Activated CD4-positive, alpha-beta T cell treated with anti-CD3 and anti-CD28 coated beads for 36 hours (primary cell): ENCODE measurements around the gene PCDHGC3. TPM values are rescaled to one million over a fixed set of nuclear protein-coding genes. Genes with fewer than 3 reads are reported as not detected.

ENCODE experiments used
- ATAC-seq: fragments of 200-7000 bp; cut with Tn5 transposase; one replicate; pipeline ENCODE4 v1.10.0; 2021; ENCODE audit warnings: mild to moderate bottlenecking, moderate library complexity
- CTCF ChIA-PET: fragments of 350-600 bp; sonication (Branson Sonifier 250); formaldehyde crosslinking; loops from one replicate; lab custom pipeline; 2021; ENCODE audit warnings: antibody characterized with exemption; lab: Charles Lee
- POLR2A ChIA-PET: fragments of 350-600 bp; sonication (Branson Sonifier 250); formaldehyde crosslinking; loops from one replicate; lab custom pipeline; 2021; ENCODE audit warnings: antibody characterized with exemption, inconsistent platforms; lab: Charles Lee
- DNase-seq: peaks from one replicate; pipeline ENCODE4 v3.0.0-alpha.2; 2020
- H3K27ac Mint-ChIP-seq: one replicate; pipeline ENCODE4 v1.8.0; 2021; ENCODE audit warnings: mixed read lengths
- H3K27me3 Mint-ChIP-seq: one replicate; pipeline ENCODE4 v1.8.0; 2021; ENCODE audit warnings: mixed read lengths
- H3K36me3 Mint-ChIP-seq: one replicate; pipeline ENCODE4 v1.8.0; 2021; ENCODE audit warnings: low read depth, mixed read lengths
- H3K4me1 Mint-ChIP-seq: one replicate; pipeline ENCODE4 v1.8.0; 2021; ENCODE audit warnings: mixed read lengths
- H3K4me3 Mint-ChIP-seq: one replicate; pipeline ENCODE4 v1.8.0; 2021; ENCODE audit warnings: mild to moderate bottlenecking, moderate library complexity, mixed read lengths
- H3K9me3 Mint-ChIP-seq: one replicate; pipeline ENCODE4 v1.8.0; 2021; ENCODE audit warnings: low read depth, mixed read lengths
- intact Hi-C, 2 experiments: fragments of 100-400 bp; cut with DNase I in 1 of 2; cut with micrococcal nuclease in 1 of 2; formaldehyde crosslinking; loops; one replicate each; pipeline versions ENCODE4 v1.14.2 to v1.15.1; 2022 to 2024; cut with DNase I, micrococcal nuclease
- total RNA-seq, 2 experiments: library from RNA; stranded (reverse); gene quantifications; one replicate each; pipeline ENCODE4 v1.2.3, GENCODE V29; 2021

Gene PCDHGC3
- total RNA-seq, 2 experiments from 2014 or later: 0.16 to 0.34 TPM

DNA sequence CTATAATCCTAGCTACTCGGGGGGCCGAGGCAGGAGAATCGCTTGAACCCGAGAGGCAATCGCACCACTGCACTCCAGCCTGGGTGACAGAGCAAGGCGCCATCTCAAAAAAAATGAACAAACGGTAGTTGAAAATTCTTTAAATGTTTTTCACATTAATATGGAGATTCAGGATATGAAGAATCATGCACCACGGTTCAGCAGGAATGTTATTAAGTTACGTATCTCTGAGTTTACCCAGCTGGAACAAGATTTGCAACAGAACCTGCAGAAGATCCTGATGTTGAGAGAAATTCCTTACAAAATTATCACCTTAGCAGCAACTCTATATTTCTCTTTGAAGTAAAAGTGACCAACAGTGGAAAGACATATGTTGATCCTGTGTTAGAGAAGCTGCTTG is 35.4 kb upstream of the PCDHGC3 start:
- peaks cover 7% of the 10 kb centered on the region for H3K9me3 Mint-ChIP-seq
- H3K36me3 Mint-ChIP-seq: no peaks in the 10 kb centered on the region
- intact Hi-C loops: no loop called here
- H3K4me3 Mint-ChIP-seq: no peak overlapping the region
- no peak for ATAC-seq
- DNase-seq: no peak
- ChIA-PET CTCF (interaction anchor here (0.5 to 0.6 kb wide), 3 partner anchors 17 to 232 kb away, joined by 3 to 4 read pairs (median 4); no protein-coding TSS in a partner anchor), POLR2A (interaction anchor here (0.7 kb wide), 1 partner anchor 484 kb away, joined by 4 read pairs; no protein-coding TSS in a partner anchor)
- no peaks in the 10 kb centered on the region for H3K4me1 Mint-ChIP-seq
- no peak overlapping the region for H3K27ac Mint-ChIP-seq
- H3K27me3 Mint-ChIP-seq: peaks cover 25% of the 10 kb centered on the region

DNA sequence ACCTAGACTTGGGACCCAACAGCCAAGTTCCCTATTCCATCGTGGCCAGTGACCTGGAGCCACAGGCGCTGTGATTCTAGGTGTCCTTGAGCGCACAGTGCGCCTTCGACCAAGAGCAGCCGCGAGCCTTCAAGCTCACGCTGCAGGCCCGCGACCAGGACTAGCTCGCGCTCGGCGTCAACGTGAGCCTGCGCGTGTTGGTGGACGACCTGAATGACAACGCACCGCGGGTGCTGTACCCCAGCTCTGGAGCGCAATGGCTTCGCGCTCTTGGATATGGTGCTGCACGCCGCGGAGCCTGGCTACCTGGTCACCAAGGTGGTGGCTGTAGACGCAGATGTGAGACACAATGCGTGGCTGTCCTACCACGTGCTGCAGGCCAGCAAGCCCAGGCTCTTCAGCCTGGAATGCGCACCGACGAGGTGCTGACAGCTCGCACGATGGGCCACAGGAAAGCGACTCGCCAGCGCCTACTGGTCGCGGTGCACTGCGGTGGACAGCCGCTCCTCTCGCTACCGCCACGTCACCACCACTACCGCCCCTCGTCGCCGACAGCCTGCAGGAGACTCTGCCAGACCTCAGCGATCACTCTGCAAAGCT is 34.1 kb upstream of the PCDHGC3 start:
- Mint-ChIP-seq H3K4me1 (no peaks in the 10 kb centered on the region), H3K27ac (no peak overlapping the region), H3K36me3 (no peaks in the 10 kb centered on the region), H3K9me3 (peaks cover 7% of the 10 kb centered on the region), H3K27me3 (peaks cover 26% of the 10 kb centered on the region), H3K4me3 (no peak overlapping the region)
- DNase-seq (no peak), ATAC-seq (no peak)
- ChIA-PET CTCF (interaction anchor here (2.0 kb wide), 1 partner anchor 11 kb away, joined by 6 read pairs; the partner anchor contains the start of gene PCDHGA12), POLR2A (no interaction called here)
- intact Hi-C loops: no loop called here

DNA sequence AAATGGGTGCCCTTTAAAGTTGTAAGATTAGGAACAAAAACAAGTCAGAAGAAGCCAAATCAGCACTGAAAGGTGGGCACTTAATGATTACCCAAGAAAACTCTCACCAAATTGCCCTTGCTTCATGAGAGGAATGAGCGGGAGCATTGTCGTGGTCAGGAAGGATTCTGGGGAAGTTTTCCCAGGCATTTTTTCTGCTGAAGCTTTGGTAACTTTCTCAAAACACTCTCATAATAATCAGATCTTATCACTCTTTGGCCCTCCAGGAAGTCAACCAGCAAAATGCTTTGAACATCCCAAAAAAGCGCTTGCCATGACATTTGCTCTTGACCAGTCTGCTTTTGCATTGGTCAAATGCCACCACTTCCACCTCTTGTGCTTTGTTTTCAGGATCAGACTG is 10.4 kb upstream of the PCDHGC3 start:
- CTCF ChIA-PET: interaction anchor here (1.1 to 1.9 kb wide), 5 partner anchors 20 to 102 kb away, joined by 3 to 5 read pairs (median 3); partner anchors contain the start of gene PCDHGA10
- ATAC-seq: no peak
- no peak for DNase-seq
- Mint-ChIP-seq H3K27ac (no peak overlapping the region), H3K4me1 (no peaks in the 10 kb centered on the region), H3K9me3 (peaks cover 5% of the 10 kb centered on the region), H3K4me3 (no peak overlapping the region), H3K36me3 (no peaks in the 10 kb centered on the region), H3K27me3 (peaks cover 16% of the 10 kb centered on the region)
- intact Hi-C loops: no loop called here
- POLR2A ChIA-PET: no interaction called here

DNA sequence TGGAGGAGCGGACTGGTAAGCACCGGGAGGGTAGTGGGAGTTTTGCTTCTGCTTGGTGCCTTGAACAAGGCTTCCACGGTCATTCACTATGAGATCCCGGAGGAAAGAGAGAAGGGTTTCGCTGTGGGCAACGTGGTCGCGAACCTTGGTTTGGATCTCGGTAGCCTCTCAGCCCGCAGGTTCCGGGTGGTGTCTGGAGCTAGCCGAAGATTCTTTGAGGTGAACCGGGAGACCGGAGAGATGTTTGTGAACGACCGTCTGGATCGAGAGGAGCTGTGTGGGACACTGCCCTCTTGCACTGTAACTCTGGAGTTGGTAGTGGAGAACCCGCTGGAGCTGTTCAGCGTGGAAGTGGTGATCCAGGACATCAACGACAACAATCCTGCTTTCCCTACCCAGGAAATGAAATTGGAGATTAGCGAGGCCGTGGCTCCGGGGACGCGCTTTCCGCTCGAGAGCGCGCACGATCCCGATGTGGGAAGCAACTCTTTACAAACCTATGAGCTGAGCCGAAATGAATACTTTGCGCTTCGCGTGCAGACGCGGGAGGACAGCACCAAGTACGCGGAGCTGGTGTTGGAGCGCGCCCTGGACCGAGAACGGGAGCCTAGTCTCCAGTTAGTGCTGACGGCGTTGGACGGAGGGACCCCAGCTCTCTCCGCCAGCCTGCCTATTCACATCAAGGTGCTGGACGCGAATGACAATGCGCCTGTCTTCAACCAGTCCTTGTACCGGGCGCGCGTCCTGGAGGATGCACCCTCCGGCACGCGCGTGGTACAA is 556 bp downstream of the PCDHGC3 start:
- Mint-ChIP-seq H3K36me3 (no peaks in the 10 kb centered on the region), H3K27ac (no peak overlapping the region), H3K4me3 (peak overlapping the region; percentile 82), H3K27me3 (peaks cover 53% of the 10 kb centered on the region), H3K9me3 (no peaks in the 10 kb centered on the region), H3K4me1 (peaks cover 28% of the 10 kb centered on the region)
- DNase-seq (peak; percentile 40), ATAC-seq (peak; percentile 28)
- ChIA-PET POLR2A (no interaction called here), CTCF (interaction anchor here (0.8 to 2.0 kb wide), 10 partner anchors 9 to 116 kb away, joined by 3 to 9 read pairs (median 4); partner anchors contain the start of genes PCDHGA12 and PCDHGC4)
- intact Hi-C loops: loop anchor here (1.0 to 5.0 kb wide), 4 partner anchors 36 to 54 kb away; partner anchors contain the start of genes PCDHGA11 (in 1 of the 2) and PCDHGA12 (in 1 of the 2)

DNA sequence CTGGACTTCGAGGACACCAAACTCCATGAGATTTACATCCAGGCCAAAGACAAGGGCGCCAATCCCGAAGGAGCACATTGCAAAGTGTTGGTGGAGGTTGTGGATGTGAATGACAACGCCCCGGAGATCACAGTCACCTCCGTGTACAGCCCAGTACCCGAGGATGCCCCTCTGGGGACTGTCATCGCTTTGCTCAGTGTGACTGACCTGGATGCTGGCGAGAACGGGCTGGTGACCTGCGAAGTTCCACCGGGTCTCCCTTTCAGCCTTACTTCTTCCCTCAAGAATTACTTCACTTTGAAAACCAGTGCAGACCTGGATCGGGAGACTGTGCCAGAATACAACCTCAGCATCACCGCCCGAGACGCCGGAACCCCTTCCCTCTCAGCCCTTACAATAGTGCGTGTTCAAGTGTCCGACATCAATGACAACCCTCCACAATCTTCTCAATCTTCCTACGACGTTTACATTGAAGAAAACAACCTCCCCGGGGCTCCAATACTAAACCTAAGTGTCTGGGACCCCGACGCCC is 1.3 kb downstream of the PCDHGC3 start:
- Mint-ChIP-seq H3K36me3 (no peaks in the 10 kb centered on the region), H3K27ac (no peak overlapping the region), H3K9me3 (no peaks in the 10 kb centered on the region), H3K4me1 (peaks cover 28% of the 10 kb centered on the region), H3K4me3 (peak overlapping the region; percentile 82), H3K27me3 (peaks cover 53% of the 10 kb centered on the region)
- intact Hi-C loops: loop anchor here (5.0 kb wide), 3 partner anchors 35 to 55 kb away; partner anchors contain the start of genes PCDHGA11 (in 1 of the 2) and PCDHGA12 (in 1 of the 2)
- DNase-seq (no peak), ATAC-seq (no peak)
- POLR2A ChIA-PET: no interaction called here
- CTCF ChIA-PET: interaction anchor here (0.8 to 2.0 kb wide), 8 partner anchors 7 to 115 kb away, joined by 3 to 12 read pairs (median 6); partner anchors contain the start of genes PCDHGA12 and PCDHGC4

DNA sequence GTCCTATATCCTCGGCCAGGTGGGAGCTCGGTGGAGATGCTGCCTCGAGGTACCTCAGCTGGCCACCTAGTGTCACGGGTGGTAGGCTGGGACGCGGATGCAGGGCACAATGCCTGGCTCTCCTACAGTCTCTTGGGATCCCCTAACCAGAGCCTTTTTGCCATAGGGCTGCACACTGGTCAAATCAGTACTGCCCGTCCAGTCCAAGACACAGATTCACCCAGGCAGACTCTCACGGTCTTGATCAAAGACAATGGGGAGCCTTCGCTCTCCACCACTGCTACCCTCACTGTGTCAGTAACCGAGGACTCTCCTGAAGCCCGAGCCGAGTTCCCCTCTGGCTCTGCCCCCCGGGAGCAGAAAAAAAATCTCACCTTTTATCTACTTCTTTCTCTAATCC is 2.0 kb downstream of the PCDHGC3 start:
- intact Hi-C loops: loop anchor here (5.0 kb wide), 3 partner anchors 34 to 56 kb away; partner anchors contain the start of genes PCDHGA11 (in 1 of the 2) and PCDHGA12 (in 1 of the 2)
- Mint-ChIP-seq H3K27me3 (peaks cover 56% of the 10 kb centered on the region), H3K9me3 (no peaks in the 10 kb centered on the region), H3K27ac (no peak overlapping the region), H3K4me3 (no peak overlapping the region), H3K36me3 (no peaks in the 10 kb centered on the region), H3K4me1 (peaks cover 28% of the 10 kb centered on the region)
- ATAC-seq (no peak), DNase-seq (no peak)
- ChIA-PET CTCF (interaction anchor here (0.7 to 1.9 kb wide), 7 partner anchors 8 to 446 kb away, joined by 3 to 12 read pairs (median 4); partner anchors contain the start of genes DELE1, PCDHGA11 and PCDHGA12), POLR2A (no interaction called here)

DNA sequence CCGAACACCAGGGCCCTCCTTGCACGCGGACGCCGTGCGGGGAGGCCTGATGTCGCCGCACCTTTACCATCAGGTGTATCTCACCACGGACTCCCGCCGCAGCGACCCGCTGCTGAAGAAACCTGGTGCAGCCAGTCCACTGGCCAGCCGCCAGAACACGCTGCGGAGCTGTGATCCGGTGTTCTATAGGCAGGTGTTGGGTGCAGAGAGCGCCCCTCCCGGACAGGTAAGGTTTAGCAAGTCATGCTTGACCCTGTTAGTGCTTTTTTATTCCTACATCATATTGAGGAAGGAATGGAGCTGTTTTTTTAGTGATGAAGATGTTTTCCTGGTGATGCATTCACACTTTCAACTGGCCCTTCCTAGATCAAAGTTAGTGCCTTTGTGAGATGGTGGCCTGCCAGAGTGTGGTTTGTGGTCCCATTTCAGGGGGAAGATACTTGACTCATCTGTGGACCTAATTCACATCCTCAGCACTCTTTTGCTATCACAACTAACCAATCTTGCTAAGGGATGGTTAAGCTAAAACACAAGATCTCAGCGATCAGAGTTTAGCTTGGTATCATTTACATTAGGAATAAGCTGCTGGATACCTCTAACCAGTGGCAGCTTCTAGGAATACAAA is 2.7 kb downstream of the PCDHGC3 start:
- peaks cover 28% of the 10 kb centered on the region for H3K4me1 Mint-ChIP-seq
- no peaks in the 10 kb centered on the region for H3K36me3 Mint-ChIP-seq
- peaks cover 60% of the 10 kb centered on the region for H3K27me3 Mint-ChIP-seq
- ATAC-seq (no peak), DNase-seq (no peak)
- POLR2A ChIA-PET: no interaction called here
- H3K27ac Mint-ChIP-seq: no peak overlapping the region
- CTCF ChIA-PET: interaction anchor here (0.6 to 1.9 kb wide), 10 partner anchors 9 to 445 kb away, joined by 3 to 12 read pairs (median 4); partner anchors contain the start of genes DELE1, PCDHGA11, PCDHGA12 and PCDHGC5
- intact Hi-C loops: loop anchor here (5.0 kb wide), 3 partner anchors 34 to 56 kb away; partner anchors contain the start of genes PCDHGA11 (in 1 of the 2) and PCDHGA12 (in 1 of the 2)
- H3K4me3 Mint-ChIP-seq: no peak overlapping the region
- H3K9me3 Mint-ChIP-seq: no peaks in the 10 kb centered on the region

DNA sequence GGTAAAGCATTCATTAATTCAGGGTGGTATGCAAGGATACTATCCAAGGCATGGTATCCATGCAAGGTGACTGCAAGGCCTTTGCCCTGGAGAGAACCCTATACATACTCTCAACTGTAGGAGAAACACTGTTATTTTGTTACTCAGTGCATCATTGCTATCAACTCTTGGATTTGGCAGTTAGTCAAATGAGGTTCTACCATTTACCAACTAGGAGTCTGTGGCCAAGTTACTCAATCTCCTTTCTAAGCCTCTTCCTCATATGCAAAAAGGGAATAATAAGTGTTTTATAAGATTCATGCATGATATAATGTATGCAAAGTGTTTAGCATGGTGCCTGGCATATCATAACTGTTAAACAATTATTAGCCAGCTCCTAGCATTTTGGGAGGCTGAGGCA is 4.0 kb downstream of the PCDHGC3 start:
- ChIA-PET CTCF (no interaction called here), POLR2A (interaction anchor here (0.6 kb wide), 1 partner anchor 51 kb away, joined by 3 read pairs; no protein-coding TSS in a partner anchor)
- no peaks in the 10 kb centered on the region for H3K9me3 Mint-ChIP-seq
- DNase-seq (no peak), ATAC-seq (no peak)
- H3K27me3 Mint-ChIP-seq: peaks cover 73% of the 10 kb centered on the region
- no peak overlapping the region for H3K27ac Mint-ChIP-seq
- no peaks in the 10 kb centered on the region for H3K36me3 Mint-ChIP-seq
- peaks cover 34% of the 10 kb centered on the region for H3K4me1 Mint-ChIP-seq
- H3K4me3 Mint-ChIP-seq: no peak overlapping the region
- intact Hi-C loops: loop anchor here (5.0 kb wide), 3 partner anchors 33 to 57 kb away; partner anchors contain the start of genes PCDHGA11 (in 1 of the 2) and PCDHGA12 (in 1 of the 2)

DNA sequence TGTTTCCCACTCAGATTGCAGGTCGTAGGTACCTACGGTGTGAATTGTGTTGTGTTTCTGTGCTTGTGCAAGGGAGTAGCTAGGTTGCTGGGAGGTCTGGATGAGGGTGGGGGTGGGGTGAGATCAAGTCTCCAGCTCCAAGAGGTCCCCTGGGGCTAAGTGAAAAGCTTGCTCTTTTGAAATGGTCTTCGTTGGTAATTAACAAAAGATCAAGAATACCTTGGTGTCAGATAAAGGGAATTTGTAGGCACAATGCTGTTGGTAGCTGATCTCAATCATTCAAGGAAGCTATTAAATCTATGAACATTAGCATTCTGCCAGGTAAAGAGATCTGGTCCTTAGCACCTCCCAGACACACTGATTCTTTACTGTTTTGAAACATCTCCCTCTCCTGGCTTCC is 8.1 kb downstream of the PCDHGC3 start:
- H3K4me3 Mint-ChIP-seq: no peak overlapping the region
- ChIA-PET CTCF (interaction anchor here (0.5 to 2.3 kb wide), 4 partner anchors 8 to 213 kb away, joined by 3 to 7 read pairs (median 5); partner anchors contain the start of genes PCDHGA10 and PCDHGC3), POLR2A (interaction anchor here (0.5 kb wide), 1 partner anchor 54 kb away, joined by 3 read pairs; the partner anchor contains the start of gene PCDHGA12)
- peaks cover 13% of the 10 kb centered on the region for H3K4me1 Mint-ChIP-seq
- ATAC-seq (no peak), DNase-seq (no peak)
- H3K27me3 Mint-ChIP-seq: peaks cover 72% of the 10 kb centered on the region
- no peaks in the 10 kb centered on the region for H3K36me3 Mint-ChIP-seq
- intact Hi-C loops: no loop called here
- no peaks in the 10 kb centered on the region for H3K9me3 Mint-ChIP-seq
- H3K27ac Mint-ChIP-seq: no peak overlapping the region

DNA sequence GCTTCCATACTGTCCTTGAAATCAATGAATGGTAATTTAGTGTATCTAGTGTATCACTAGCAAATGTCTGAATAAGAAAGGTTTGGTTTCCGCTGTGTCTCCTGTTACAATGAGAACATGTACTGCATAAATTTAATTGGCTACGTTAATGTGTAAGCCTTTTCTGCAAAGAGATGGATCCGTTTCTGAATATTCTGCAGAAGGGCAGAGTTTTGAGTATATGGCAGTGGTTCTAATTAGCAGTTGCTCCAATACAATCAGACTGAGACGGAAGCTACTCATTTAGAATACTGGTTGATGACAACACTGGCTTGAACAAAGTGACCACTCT is 8.5 kb downstream of the PCDHGC3 start:
- DNase-seq: no peak
- ChIA-PET CTCF (interaction anchor here (0.5 to 2.3 kb wide), 5 partner anchors 8 to 212 kb away, joined by 3 to 7 read pairs (median 6); partner anchors contain the start of genes PCDHGA10 and PCDHGC3), POLR2A (interaction anchor here (0.5 kb wide), 1 partner anchor 54 kb away, joined by 3 read pairs; the partner anchor contains the start of gene PCDHGA12)
- Mint-ChIP-seq H3K4me1 (peaks cover 13% of the 10 kb centered on the region), H3K36me3 (no peaks in the 10 kb centered on the region), H3K4me3 (no peak overlapping the region), H3K27me3 (peaks cover 71% of the 10 kb centered on the region), H3K9me3 (no peaks in the 10 kb centered on the region), H3K27ac (no peak overlapping the region)
- intact Hi-C loops: no loop called here
- peak; percentile 36 for ATAC-seq
